NCI-H1048 (cell line): ENCODE results near the gene NELFE.
"Not testable (repeated sequence)": the region's sequence is repeated elsewhere in the genome, so short reads cannot be mapped to it uniquely, and the experiment has no call there.

Experiments used
- DNase-seq: peaks from one replicate; lab custom pipeline; 2025; lab: John Stamatoyannopoulos, UW

Gene NELFE

DNA sequence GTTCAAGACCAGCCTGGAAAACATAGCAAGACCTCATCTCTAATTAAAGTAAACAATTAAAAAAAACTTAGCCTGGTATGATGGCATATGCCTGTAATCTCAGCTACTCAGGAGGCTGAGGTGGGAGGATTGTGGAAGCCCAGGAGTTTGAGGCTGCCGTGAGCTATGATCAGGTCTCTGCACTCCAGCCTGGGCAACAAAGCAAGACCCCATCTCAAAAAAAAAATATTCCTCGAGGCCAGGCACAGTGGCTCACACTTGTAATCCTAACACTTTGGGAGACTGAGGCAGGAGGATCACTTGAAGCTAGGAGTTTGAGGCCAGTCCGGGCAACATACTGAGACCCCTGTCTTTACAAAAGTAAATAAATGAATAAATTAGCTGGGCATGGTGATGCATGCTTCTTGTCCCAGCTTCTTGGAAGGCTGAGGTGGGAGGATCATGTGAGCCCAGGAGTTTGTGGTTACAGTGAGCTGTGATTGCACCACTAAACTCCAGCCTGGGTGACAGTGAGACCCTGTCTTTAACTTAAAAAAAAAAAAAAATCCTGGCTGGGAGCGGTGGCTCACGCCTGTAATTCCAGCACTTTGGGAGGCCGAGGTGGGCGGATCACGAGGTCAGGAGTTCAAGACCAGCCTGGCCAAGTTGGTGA is 40.6 kb downstream of the NELFE start:
- DNase-seq, result no peak

DNA sequence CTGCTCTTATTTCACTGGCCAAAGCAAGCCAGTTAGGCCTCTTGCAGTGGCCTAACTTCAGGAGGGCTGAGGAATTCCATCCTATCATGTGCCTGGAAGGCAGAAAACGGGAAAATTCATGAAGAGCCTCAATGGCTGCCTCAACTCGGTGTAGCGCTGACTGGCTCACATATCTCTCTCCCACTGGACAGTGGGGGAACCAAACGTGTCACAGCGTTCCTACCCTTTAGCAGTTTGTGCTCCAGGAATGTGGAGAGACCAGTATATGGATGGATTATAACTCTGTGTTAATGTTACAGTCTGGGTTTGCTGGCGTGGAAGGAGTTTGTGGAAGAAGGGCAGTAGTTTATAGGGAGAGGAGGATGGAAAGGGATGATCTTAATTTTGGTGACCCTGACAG is 43.0 kb downstream of the NELFE start:
- DNase-seq, result no peak

DNA sequence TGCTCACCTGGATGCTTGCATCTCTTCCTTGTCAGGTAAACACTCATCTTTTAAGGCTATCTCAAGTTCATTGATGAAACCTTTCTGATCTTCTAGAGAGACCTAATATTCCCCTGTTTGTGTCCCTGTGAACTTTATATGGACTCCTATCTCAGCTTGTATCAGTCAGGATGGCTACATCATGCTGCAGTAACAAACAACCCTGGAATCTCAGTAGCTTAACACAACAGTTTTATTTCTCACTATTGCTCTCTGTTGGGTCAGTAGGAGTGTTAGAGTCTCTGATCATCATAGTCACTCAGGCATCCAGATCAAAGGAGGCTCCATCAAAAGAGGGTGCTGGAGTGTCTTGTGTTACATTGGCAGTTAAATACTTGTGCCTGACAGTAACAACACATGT is 43.4 kb downstream of the NELFE start:
- DNase-seq, result no peak

DNA sequence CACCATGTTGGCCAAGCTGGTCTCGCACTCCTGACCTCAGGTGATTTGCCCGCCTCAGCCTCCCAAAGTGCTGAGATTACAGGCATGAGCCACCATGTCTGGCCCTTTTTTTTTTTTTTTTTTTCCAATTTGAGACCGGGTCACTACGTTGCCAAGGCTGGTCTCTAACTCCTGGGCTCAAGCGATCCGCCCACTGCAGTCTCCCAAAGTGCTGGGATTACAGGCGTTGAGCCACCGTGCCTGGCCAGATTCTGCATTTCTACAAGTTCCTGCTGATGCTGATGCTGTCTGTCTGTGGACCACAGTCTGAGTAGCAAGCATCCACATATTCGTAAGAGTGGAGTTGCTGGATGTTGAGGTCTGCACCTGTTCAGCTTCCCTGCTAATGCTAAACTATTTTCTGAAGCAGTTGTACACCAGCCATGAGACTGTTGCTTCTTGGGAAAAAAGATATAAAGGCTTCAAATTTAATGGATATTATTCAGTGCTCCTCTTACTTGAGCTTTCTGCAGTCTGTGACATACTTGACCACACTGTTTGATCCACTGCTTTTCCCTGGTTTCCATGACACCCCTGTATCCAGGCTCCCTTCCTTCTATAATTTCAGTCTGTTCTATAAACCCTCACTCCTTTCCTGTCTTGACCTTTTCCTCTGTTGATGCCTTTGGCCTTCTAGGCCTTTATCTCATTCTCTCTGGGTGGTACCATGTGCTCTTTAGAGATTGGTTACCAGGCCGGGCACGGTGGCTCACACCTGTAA is 46.8 kb downstream of the NELFE start:
- no peak for DNase-seq

DNA sequence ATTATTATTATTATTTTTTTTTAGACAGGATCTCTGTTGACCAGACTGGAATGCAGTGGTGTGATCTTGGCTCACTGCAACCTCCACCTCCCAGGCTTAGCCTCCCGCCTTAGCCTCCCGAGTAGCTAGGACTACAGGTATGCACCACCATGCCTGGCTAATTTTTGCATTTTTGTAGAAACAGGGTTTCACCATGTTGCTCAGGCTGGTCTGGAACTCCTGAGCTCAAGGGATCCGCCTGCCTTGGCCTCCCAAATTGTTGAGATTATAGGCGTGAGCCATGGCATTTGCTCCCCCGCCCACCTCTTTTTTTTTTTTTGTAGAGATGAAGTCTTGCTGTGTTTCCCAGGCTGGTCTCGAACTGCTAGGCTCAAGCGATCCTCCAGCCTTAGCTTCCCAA is 49.5 kb downstream of the NELFE start:
- DNase-seq, result not testable (repeated sequence)

DNA sequence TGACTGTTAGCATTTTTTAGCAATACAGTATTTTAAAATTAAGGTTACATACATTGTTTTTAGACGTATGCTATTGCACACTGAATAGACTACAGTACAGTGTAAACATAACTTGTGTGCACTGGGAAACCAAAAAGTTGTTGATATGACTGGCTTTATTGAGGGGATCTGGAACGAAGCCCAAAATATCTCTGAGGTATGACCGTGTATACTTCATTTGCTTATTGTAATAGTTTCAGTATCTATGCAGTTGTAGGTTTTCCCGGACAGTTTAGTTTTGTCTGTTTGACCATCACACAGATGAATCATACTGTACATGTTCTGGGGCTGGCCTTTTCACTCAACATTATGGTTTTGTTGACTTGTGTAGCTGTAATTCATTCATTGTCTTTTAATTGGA is 50.0 kb downstream of the NELFE start:
- no peak for DNase-seq

DNA sequence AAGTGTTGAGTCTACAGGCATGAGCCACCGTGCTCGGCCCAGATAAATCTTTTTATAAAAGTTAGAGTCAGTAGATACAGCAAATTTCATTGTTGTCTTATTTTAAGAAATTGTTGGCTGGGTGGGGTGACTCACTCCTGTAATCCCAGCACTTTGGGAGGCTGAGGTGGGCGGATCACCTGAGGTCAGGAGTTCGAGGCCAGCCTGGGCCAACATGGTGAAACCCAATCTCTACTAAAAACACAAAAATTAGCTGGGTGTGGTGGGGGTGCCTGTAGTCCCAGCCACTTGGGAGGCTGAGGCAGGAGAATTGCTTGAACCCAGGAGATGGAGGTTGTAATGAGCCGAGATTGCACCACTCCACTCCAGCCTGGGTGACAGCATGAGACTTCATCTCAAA is 50.5 kb downstream of the NELFE start:
- DNase-seq, result not testable (repeated sequence)

DNA sequence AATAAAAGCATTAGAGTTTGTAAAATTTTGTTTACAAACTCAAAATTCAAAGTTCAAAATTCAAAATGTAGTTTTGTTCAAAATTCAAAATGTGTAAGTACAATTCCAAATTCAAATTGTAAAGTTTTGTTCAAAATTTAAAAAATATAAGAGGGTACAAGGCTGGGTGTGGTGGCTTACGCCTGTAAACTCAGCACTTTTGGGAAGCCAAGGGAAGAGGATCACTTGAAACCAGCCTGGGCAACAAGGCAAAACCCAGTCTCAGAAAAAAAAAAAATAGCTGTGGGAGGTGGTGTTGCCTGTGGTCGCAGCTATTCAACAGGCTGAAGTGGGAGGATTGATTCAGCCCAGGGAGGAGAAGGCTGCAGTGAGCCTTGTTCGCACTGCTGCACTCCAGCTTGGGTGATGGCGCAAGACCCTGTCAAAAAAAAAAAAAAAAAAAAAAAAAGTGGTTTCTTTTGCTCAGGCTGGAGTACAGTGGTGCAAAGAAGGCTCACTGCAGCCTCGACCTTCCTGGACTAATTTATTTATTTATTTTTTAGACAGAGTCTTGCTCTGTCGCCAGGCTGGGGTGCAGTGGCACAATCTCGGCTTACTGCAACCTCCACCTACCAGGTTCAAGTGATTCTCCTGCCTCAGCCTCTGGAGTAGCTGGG is 51.5 kb downstream of the NELFE start:
- no peak for DNase-seq

DNA sequence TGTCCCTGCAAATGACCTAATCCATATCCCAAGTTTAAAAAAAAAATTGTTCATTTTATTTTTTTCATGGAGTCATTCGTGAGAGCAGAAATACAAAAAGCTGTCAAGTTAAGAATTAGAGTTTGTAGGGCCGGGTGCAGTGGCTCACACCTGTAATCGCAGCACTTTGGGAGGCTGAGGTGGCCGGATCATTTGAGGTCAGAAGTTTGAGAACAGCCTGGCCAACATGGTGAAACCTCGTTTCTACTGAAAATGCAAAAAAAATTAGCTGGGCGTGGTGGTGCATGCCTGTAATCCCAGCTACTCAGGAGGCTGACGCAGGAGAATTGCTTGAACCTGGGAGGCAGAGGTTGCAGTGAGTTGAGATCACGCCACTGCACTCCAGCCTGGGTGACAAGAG is 52.0 kb downstream of the NELFE start:
- DNase-seq, result not testable (repeated sequence)

DNA sequence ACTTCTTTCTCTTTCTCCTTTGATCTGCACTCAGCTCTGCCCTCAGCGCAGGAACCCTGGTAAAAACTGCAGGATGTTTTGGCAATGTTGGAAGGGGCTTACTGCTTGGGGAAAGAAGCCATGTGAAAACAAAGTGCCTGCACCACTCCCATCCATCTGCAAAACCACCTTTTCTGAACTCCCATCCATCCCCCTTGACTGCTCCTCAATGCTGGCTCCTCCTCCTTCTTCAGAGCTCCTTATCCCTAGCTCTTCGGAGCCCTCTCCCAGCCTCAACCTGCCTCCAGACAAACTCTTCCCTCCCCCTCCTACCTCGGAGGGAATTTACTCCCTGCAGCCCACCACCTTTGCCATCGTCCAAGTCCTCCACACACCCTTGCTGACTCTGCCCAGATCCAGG is 52.6 kb downstream of the NELFE start:
- DNase-seq, result no peak

DNA sequence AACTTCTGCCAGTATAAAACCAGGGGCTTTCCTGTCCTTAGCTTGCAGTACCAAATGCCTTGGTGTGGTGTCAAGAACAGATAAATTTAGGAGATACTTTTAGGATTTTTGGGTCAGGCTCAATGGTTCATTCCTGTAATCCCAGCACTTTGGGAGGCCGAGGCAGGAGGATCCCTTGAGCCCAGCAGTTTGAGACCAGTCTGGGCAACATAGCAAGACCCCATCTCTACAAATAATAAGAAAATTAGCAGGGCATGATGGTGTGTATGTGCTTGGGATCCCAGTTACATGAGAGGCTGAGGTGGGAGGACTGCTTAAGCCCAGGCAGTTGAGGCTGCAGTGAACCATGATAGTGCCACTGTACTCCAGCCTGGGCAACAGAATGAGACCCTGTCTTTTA is 53.7 kb downstream of the NELFE start:
- no peak for DNase-seq

DNA sequence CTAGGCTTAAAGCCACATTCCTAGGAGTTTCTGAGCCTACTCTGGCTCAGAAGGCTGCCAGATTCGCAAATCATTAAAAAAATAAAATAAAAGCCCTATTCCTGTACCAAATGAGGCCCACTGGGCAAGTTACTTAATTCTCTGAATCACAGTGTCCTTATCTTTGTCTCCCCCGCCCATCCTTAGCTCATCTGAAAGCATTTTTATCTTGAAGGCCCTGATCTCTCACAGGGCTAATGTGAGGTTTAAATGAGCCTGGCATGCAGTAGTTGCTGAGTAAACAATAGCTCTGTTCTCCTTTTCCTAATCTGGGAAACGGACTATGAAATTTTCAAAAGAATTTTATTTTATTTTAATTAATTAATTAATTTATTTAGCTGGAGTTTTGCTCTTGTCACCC is 54.8 kb downstream of the NELFE start:
- no peak for DNase-seq
